Neural progenitor cell (in vitro differentiated cells): ENCODE data around the gene CRLF2. TPM values are rescaled to one million over a fixed set of nuclear protein-coding genes. Genes with fewer than 3 reads are reported as not detected.
"Not testable (repeated sequence)": the region's sequence is repeated elsewhere in the genome, so short reads cannot be mapped to it uniquely, and the experiment has no call there.

Source experiments
- DNase-seq: peaks from one replicate; pipeline ENCODE4 v3.0.0-alpha.2; 2016; ENCODE audit warnings: low spot score
- H2AFZ ChIP-seq: fragments of 200-600 bp; sonication (generic); replicated peaks from 2 replicates; pipeline ENCODE4 v1.6.1; 2016; ENCODE audit warnings: antibody characterized with exemption
- H3F3A ChIP-seq: fragments of 200-600 bp; sonication (generic); 2 replicates; pipeline ENCODE4 v1.6.1; 2016; ENCODE audit warnings: antibody characterized with exemption, low read depth
- H3K27ac ChIP-seq: fragments of 200-600 bp; sonication (generic); 2 replicates; pipeline ENCODE4 v1.5.1; 2016; ENCODE audit warnings: mild to moderate bottlenecking
- H3K27me3 ChIP-seq: fragments of 200-600 bp; sonication (generic); 2 replicates; pipeline ENCODE4 v1.6.1; 2016; ENCODE audit warnings: mild to moderate bottlenecking, moderate library complexity
- H3K36me3 ChIP-seq: fragments of 200-600 bp; sonication (generic); 2 replicates; pipeline ENCODE4 v1.5.1; 2016
- H3K4me1 ChIP-seq: fragments of 200-600 bp; sonication (generic); 2 replicates; pipeline ENCODE4 v1.6.1; 2016; ENCODE audit warnings: mixed run types
- H3K4me2 ChIP-seq: fragments of 200-600 bp; sonication (generic); 2 replicates; pipeline ENCODE4 v1.6.1; 2016
- H3K4me3 ChIP-seq: fragments of 200-600 bp; sonication (generic); 2 replicates; pipeline ENCODE4 v1.5.1; 2016
- H3K79me2 ChIP-seq: fragments of 200-600 bp; sonication (generic); 2 replicates; pipeline ENCODE4 v1.6.1; 2016; ENCODE audit warnings: low read depth
- H3K9ac ChIP-seq: fragments of 200-600 bp; sonication (generic); 2 replicates; pipeline ENCODE4 v1.6.1; 2016
- H3K9me3 ChIP-seq: fragments of 200-600 bp; sonication (generic); 2 replicates; pipeline ENCODE4 v1.5.1; 2016; ENCODE audit warnings: low read depth
- H4K20me1 ChIP-seq: fragments of 200-600 bp; sonication (generic); 2 replicates; pipeline ENCODE4 v1.6.1; 2016; ENCODE audit warnings: low read depth
- H3K27ac Mint-ChIP-seq: 3 replicates; pipeline ENCODE4 v1.8.0; 2021; ENCODE audit warnings: mixed read lengths
- H3K27me3 Mint-ChIP-seq: 2 replicates; pipeline ENCODE4 v1.8.0; 2022; ENCODE audit warnings: low read depth, mild to moderate bottlenecking, inconsistent platforms, moderate library complexity, mixed read lengths; ENCODE audit not compliant: insufficient read depth
- H3K36me3 Mint-ChIP-seq: 3 replicates; pipeline ENCODE4 v1.8.0; 2021; ENCODE audit warnings: mixed read lengths
- H3K4me1 Mint-ChIP-seq: 3 replicates; pipeline ENCODE4 v1.8.0; 2021; ENCODE audit warnings: mixed read lengths
- H3K4me3 Mint-ChIP-seq: 3 replicates; pipeline ENCODE4 v1.8.0; 2021; ENCODE audit warnings: mild to moderate bottlenecking, moderate library complexity, mixed read lengths
- H3K9me3 Mint-ChIP-seq: 3 replicates; pipeline ENCODE4 v1.8.0; 2020; ENCODE audit warnings: mixed read lengths
- EZH2 ChIP-seq: fragments of 200-600 bp; sonication (generic); IDR thresholded peaks from 2 replicates; pipeline ENCODE4 v1.6.1; 2017; ENCODE audit warnings: antibody characterized with exemption, mild to moderate bottlenecking, moderate library complexity
- EZH2phosphoT487 ChIP-seq: fragments of 200-600 bp; sonication (generic); IDR thresholded peaks from 2 replicates; pipeline ENCODE4 v1.6.1; 2017; ENCODE audit warnings: antibody characterized with exemption
- total RNA-seq: library from RNA; depleted of rRNA; stranded (reverse); fragments of >200 nt; gene quantifications from 2 replicates; pipeline ENCODE4 v1.2.3, GENCODE V29; 2015; ENCODE audit warnings: low replicate concordance
- TF ChIP-seq, protein P1 (sequence below): fragments of 200-600 bp; sonication (generic); IDR thresholded peaks from 2 replicates; pipeline ENCODE4 v1.5.1; 2017; ENCODE audit warnings: antibody characterized with exemption, mild to moderate bottlenecking

The CRLF2 gene
- total RNA-seq, 1 donor from 2014 or later: not detected

DNA sequence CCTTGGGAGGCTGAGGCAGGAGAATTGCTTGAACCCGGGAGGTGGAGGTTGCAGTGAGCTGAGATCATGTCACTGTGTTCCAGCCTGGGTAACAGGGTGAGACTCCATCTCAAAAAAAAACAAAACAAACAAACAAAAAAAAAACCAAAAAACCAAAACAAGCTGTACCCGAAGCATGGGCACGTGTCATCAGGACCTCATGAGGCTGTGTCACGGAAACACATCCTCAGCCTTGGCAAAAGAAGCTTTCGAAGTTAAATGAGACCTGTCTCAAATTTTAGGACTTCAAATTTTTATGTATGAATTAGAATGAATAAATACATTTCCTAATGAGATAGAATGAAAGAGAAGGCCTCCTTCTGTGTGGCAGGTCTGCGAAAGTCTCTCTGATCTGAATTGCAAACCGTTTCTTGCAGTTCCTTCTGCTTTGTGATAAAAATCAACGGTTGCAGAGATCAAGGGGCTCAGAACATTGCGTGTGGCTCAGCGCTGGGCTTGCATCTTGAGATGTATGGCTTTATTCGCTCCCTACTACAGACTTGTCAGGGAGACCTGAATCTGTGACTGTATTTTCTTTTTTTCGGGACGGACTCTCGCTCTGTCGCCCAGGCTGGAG, 19.5 kb upstream of the CRLF2 start:
- H3K9ac ChIP-seq: no peak overlapping the region
- H3K27me3 Mint-ChIP-seq: peaks cover 10% of the 10 kb centered on the region
- H3K27me3 ChIP-seq: no peaks in the 10 kb centered on the region
- H3K9me3 ChIP-seq: no peaks in the 10 kb centered on the region
- no peak overlapping the region for H3K27ac Mint-ChIP-seq
- no peaks in the 10 kb centered on the region for H3K36me3 Mint-ChIP-seq
- no peaks in the 10 kb centered on the region for H4K20me1 ChIP-seq
- H3K27ac ChIP-seq: no peak overlapping the region
- no peak overlapping the region for H3K4me3 ChIP-seq
- no peaks in the 10 kb centered on the region for H3F3A ChIP-seq
- H3K4me1 Mint-ChIP-seq: no peaks in the 10 kb centered on the region
- no peaks in the 10 kb centered on the region for H3K4me1 ChIP-seq
- H3K36me3 ChIP-seq: no peaks in the 10 kb centered on the region
- TF ChIP-seq, protein P1, sequence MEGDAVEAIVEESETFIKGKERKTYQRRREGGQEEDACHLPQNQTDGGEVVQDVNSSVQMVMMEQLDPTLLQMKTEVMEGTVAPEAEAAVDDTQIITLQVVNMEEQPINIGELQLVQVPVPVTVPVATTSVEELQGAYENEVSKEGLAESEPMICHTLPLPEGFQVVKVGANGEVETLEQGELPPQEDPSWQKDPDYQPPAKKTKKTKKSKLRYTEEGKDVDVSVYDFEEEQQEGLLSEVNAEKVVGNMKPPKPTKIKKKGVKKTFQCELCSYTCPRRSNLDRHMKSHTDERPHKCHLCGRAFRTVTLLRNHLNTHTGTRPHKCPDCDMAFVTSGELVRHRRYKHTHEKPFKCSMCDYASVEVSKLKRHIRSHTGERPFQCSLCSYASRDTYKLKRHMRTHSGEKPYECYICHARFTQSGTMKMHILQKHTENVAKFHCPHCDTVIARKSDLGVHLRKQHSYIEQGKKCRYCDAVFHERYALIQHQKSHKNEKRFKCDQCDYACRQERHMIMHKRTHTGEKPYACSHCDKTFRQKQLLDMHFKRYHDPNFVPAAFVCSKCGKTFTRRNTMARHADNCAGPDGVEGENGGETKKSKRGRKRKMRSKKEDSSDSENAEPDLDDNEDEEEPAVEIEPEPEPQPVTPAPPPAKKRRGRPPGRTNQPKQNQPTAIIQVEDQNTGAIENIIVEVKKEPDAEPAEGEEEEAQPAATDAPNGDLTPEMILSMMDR: no peak
- TF ChIP-seq EZH2 (no peak), EZH2phosphoT487 (no peak)
- H3K4me2 ChIP-seq: no peak overlapping the region
- peak overlapping the region; percentile 52 for H2AFZ ChIP-seq
- H3K79me2 ChIP-seq: no peaks in the 10 kb centered on the region
- DNase-seq: no peak
- H3K9me3 Mint-ChIP-seq: peaks cover 20% of the 10 kb centered on the region
- no peak overlapping the region for H3K4me3 Mint-ChIP-seq

DNA sequence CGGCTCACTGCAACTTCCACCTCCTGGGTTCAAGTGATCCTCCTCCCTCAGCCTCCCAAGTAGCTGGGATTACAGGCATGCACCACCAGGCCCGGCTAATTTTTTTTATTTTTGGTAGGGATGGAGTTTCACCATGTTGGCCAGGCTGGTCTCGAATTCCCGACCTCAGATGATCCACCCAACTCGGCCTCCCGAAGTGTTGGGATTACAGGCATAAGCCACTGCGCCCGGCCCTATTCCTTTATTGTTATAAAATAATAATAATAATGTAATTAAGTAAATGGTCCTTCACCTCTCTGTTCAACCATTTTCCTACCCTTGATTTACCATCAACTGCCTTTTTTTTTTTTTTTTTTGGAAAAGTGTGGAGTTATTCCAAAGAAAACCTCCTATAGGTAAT, 15.7 kb upstream of the CRLF2 start:
- DNase-seq: not testable (repeated sequence)
- peaks cover 21% of the 10 kb centered on the region for H3K9me3 Mint-ChIP-seq

DNA sequence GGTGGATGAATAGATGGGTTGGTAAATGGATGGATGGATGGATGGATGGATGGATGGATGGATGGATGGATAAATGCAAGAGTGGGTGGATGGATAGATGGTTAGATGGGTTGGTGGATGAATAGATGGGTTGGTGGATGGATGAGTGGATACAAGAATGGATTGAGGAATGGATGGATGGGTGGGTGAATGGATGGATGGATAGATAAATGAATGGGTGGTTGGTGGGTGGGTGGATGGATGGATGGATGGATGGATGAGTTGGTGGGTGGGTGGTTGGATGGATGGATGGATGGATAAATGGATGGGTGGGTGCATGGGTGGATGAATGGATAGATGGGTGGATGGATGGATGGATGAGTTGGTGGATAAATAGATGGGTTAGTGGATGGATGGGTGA, 13.8 kb upstream of the CRLF2 start:
- H3K4me3 ChIP-seq: no peak overlapping the region
- TF ChIP-seq EZH2 (no peak), EZH2phosphoT487 (no peak)
- TF ChIP-seq, protein P1: no peak
- no peak overlapping the region for H2AFZ ChIP-seq
- Mint-ChIP-seq H3K9me3 (peaks cover 23% of the 10 kb centered on the region), H3K4me1 (peaks cover 5% of the 10 kb centered on the region), H3K27me3 (peaks cover 20% of the 10 kb centered on the region), H3K27ac (no peak overlapping the region), H3K4me3 (no peak overlapping the region), H3K36me3 (peaks cover 1% of the 10 kb centered on the region)
- peaks cover 5% of the 10 kb centered on the region for H3F3A ChIP-seq
- H4K20me1 ChIP-seq: no peaks in the 10 kb centered on the region
- H3K79me2 ChIP-seq: no peaks in the 10 kb centered on the region
- no peaks in the 10 kb centered on the region for H3K27me3 ChIP-seq
- DNase-seq: no peak
- no peaks in the 10 kb centered on the region for H3K9me3 ChIP-seq
- H3K9ac ChIP-seq: no peak overlapping the region
- H3K27ac ChIP-seq: no peak overlapping the region
- peaks cover 9% of the 10 kb centered on the region for H3K4me1 ChIP-seq
- H3K4me2 ChIP-seq: no peak overlapping the region
- H3K36me3 ChIP-seq: no peaks in the 10 kb centered on the region

More for the DNA sequence above, 15.7 kb upstream of the CRLF2 start:
- not testable (repeated sequence) for H3K79me2 ChIP-seq, H3K36me3 Mint-ChIP-seq, H3K27ac ChIP-seq, H3K4me2 ChIP-seq, H3K36me3 ChIP-seq, H3K4me3 Mint-ChIP-seq, H3K9me3 ChIP-seq, H4K20me1 ChIP-seq, H3F3A ChIP-seq, H3K9ac ChIP-seq, H3K27ac Mint-ChIP-seq, H3K4me3 ChIP-seq, H3K27me3 ChIP-seq, H3K4me1 ChIP-seq, H3K4me1 Mint-ChIP-seq, H2AFZ ChIP-seq
- peaks cover 20% of the 10 kb centered on the region for H3K27me3 Mint-ChIP-seq

DNA sequence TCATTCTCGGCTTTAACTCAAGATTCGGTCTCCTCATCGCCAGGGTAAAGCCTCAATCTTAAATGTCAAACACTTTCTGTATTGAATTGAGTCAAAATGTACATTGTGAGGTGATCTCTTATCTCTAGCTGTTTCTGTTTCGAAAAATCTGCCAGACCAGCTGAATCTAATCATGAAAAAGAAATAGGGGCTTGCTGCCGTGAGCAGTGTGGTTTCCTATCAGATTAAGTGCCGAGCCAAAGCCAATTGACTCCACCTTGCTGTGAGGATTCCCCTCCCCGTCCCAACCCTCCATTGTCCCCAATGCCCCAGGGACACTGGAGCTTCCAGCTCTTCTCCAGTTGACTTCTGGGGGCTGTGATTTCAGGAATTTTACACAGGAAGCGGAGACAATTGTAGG, 12.5 kb upstream of the CRLF2 start:
- Mint-ChIP-seq H3K27ac (no peak overlapping the region), H3K9me3 (peaks cover 23% of the 10 kb centered on the region), H3K4me1 (peaks cover 5% of the 10 kb centered on the region), H3K4me3 (no peak overlapping the region), H3K27me3 (peaks cover 18% of the 10 kb centered on the region), H3K36me3 (peaks cover 1% of the 10 kb centered on the region)
- TF ChIP-seq, protein P1: no peak
- TF ChIP-seq EZH2: no peak
- TF ChIP-seq EZH2phosphoT487: no peak
- Histone ChIP-seq H3K27ac (peak overlapping the region; percentile 14), H3K79me2 (no peaks in the 10 kb centered on the region), H3K27me3 (no peaks in the 10 kb centered on the region), H2AFZ (peak overlapping the region; percentile 41), H4K20me1 (no peaks in the 10 kb centered on the region), H3F3A (peaks cover 5% of the 10 kb centered on the region), H3K9me3 (no peaks in the 10 kb centered on the region), H3K4me3 (no peak overlapping the region), H3K4me2 (peak overlapping the region; percentile 70), H3K9ac (no peak overlapping the region), H3K36me3 (no peaks in the 10 kb centered on the region), H3K4me1 (peaks cover 9% of the 10 kb centered on the region)
- DNase-seq: peak; percentile 68
